ENCODE data around the gene SEMA7A. TPM values are rescaled to one million over a fixed set of nuclear protein-coding genes. Genes with fewer than 3 reads are reported as not detected.
A peak's percentile ranks its signal among the peaks of the same experiment; 100 is the strongest.
"Not testable (repeated sequence)": the region's sequence is repeated elsewhere in the genome, so short reads cannot be mapped to it uniquely, and the experiment has no call there.

The SEMA7A gene
- total RNA-seq, 2 donors from 2014 or later, result 1.2 to 4.9 TPM

DNA sequence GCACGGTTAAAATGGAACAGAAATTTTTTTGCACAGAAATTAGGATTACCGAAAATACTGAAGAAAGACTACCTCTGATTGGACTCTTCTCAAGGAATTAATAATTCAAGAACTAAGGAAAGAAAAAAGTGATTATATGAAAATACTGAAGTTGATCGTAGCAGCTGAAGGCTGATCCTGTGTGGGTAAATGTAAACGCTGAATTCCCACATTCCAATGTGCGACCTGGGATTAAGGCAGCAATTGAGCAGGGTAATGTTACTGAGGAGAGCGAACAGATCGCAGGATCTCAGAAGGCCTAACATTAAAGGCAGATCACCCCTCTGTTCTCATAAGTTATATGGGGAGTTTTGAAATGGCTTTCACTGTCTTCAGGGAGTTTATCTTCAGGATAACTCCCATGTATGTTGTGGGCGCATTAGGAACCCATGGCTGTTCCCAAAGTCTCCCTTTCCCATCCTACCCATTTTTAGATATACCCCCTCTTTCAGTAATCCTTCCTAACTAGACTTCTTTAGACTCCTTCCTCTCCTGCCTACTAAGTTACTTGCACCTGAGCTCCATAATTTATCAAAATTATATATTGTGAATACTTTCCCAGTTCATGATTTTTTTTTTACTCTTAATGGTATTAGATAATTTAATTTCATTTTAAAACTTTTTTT is 28.2 kb upstream of the SEMA7A start:
- Histone ChIP-seq H3K36me3 (peaks cover 4% of the 10 kb centered on the region), H3K4me3 (peak overlapping the region; percentile 80), H3K4me1 (ENCODE audit: control insufficient read depth in 1 of 2, low read depth in 2 of 2) (peaks cover 10 to 20% of the 10 kb centered on the region in 2 donors), H3K9me3 (no peaks in the 10 kb centered on the region), H3K27ac (peak overlapping the region; percentile 59 to 73), H3K27me3 (replicated peaks; ENCODE audit: insufficient read depth) (no peaks in the 10 kb centered on the region)
- no peak for DNase-seq (ENCODE audit: low spot score)
- TF ChIP-seq, protein P1, sequence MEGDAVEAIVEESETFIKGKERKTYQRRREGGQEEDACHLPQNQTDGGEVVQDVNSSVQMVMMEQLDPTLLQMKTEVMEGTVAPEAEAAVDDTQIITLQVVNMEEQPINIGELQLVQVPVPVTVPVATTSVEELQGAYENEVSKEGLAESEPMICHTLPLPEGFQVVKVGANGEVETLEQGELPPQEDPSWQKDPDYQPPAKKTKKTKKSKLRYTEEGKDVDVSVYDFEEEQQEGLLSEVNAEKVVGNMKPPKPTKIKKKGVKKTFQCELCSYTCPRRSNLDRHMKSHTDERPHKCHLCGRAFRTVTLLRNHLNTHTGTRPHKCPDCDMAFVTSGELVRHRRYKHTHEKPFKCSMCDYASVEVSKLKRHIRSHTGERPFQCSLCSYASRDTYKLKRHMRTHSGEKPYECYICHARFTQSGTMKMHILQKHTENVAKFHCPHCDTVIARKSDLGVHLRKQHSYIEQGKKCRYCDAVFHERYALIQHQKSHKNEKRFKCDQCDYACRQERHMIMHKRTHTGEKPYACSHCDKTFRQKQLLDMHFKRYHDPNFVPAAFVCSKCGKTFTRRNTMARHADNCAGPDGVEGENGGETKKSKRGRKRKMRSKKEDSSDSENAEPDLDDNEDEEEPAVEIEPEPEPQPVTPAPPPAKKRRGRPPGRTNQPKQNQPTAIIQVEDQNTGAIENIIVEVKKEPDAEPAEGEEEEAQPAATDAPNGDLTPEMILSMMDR (IDR thresholded peaks at IDR 0.05), result no peak
- no peak for ATAC-seq (ENCODE audit: insufficient number of reproducible peaks, low FRiP score, low read depth)

DNA sequence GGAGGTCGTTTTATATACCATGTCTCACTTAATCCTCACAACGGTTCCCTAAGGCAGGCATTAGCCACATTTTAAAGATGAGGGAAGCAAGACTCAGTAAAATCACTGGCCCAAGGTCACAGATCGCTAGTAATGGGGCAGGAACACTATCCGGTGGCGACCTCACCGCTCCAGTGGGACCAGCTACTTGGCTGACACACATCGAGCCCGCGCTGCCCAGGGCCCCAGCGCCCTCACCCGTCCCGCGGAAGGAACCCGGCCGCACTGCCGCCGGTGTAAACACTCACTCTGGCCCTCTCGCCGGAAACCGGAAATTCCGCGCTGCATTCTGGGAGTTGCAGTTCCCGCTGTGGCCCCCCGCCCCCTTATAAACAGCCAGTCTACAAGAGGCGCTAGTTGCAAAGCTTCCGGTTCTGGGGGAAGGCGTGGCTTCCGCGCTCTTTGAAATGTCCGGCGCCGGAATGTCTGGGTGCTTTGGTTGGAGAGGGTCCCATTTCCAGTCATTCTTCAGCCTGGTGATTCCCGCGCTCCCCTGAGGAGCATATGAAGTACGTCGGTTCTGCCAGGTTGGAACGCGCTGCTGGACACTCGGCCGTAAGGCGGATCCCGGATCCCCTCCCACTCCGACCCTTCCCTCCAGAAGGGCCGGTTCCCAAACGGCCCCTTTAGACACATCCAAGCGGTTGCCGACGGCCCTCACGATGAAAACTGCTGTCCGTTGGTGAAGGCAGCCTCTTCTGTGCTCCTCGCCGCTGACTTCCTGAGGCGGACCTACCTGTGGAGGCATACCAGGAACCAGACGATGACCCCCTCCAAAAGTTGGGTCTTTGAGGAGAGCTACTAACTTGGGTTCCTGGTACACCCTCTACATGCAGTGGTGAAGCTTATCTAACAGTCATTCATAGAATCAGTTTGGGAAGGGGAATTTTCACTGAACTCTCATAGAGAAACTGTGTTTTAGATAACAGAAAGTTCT is 27.4 kb upstream of the SEMA7A start, which contains the start of gene UBL7:
Gene UBL7, minus strand, starts transcription at position 290 of the 976 bp plus-strand sequence. CDS start 2,293 bp downstream, outside the sequence.
- Histone ChIP-seq H3K36me3 (peaks cover 4% of the 10 kb centered on the region), H3K27me3 (replicated peaks; ENCODE audit: insufficient read depth) (no peaks in the 10 kb centered on the region), H3K27ac (peak within 1 kb of the TSS; percentile 59 to 73), H3K4me1 (ENCODE audit: control insufficient read depth in 1 of 2, low read depth in 2 of 2) (peaks cover 10 to 20% of the 10 kb centered on the region in 2 donors), H3K9me3 (no peaks in the 10 kb centered on the region), H3K4me3 (peak within 1 kb of the TSS; percentile 80)
- DNase-seq (ENCODE audit: low spot score) (peak; percentile 94), ATAC-seq (ENCODE audit: insufficient number of reproducible peaks, low FRiP score, low read depth) (peak; percentile 99)
- TF ChIP-seq, protein P1 (IDR thresholded peaks at IDR 0.05), result no peak

DNA sequence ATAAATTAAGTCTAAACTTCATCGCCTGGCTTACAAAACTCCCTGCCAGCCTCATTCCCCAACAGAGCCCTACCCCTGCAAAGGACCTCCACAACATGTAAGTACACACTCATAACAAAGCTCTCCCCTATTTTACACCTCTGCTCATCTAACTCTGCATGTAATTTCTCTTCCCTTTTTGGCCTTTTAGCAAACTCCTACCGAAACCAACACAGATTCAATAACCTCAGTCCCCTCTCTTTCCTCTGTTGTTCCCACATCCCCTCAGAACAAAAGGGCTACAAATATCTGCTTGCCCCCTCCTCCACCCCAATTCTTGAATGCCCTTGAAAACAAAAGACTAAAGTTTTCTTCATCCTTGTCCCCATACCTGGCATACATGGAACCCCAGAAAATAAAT is 26.5 kb upstream of the SEMA7A start:
- TF ChIP-seq, protein P1 (IDR thresholded peaks at IDR 0.05), result no peak
- peak overlapping the region; percentile 80 for H3K4me3 ChIP-seq
- H3K27ac ChIP-seq, result peak overlapping the region; percentile 52 to 73
- H3K36me3 ChIP-seq, result peaks cover 8% of the 10 kb centered on the region
- ATAC-seq (ENCODE audit: insufficient number of reproducible peaks, low FRiP score, low read depth) (no peak), DNase-seq (ENCODE audit: low spot score) (no peak)
- no peaks in the 10 kb centered on the region for H3K9me3 ChIP-seq
- peaks cover 10 to 20% of the 10 kb centered on the region in 2 donors for H3K4me1 ChIP-seq (ENCODE audit: control insufficient read depth in 1 of 2, low read depth in 2 of 2)
- H3K27me3 ChIP-seq (replicated peaks; ENCODE audit: insufficient read depth), result no peaks in the 10 kb centered on the region

- H3K4me1 ChIP-seq (ENCODE audit: control insufficient read depth in 1 of 2, low read depth in 2 of 2), result peaks cover 10 to 20% of the 10 kb centered on the region in 2 donors
Observed at GRCh38 chr15:74459798-74460197, 26.0 kb upstream of the SEMA7A start.

DNA sequence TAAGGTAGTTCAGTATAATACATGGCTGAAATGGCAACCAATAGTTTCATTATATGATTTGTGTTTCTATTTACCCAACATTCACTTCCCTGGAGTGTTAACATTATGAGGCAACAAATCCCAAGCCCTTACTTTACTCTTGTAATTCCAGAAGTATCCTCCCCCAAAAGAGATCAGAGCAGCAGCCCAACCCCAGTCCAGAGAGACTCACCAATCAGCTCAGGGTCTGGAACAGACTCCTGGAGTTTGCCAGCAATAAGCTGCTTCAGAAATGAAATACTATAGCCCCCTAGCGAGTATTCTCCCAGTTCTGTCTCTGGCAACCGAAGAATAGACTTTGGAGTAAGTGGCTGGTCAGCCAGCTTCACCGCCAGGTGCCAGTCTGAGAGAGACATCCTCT is 24.7 kb upstream of the SEMA7A start:
- peaks cover 10 to 20% of the 10 kb centered on the region in 2 donors for H3K4me1 ChIP-seq (ENCODE audit: control insufficient read depth in 1 of 2, low read depth in 2 of 2)
- DNase-seq (ENCODE audit: low spot score) (no peak), ATAC-seq (ENCODE audit: insufficient number of reproducible peaks, low FRiP score, low read depth) (no peak)
- H3K9me3 ChIP-seq, result no peaks in the 10 kb centered on the region
- H3K36me3 ChIP-seq, result peaks cover 14% of the 10 kb centered on the region
- no peak overlapping the region for H3K4me3 ChIP-seq
- H3K27ac ChIP-seq, result no peak overlapping the region
- TF ChIP-seq, protein P1 (IDR thresholded peaks at IDR 0.05), result no peak
- no peaks in the 10 kb centered on the region for H3K27me3 ChIP-seq (replicated peaks; ENCODE audit: insufficient read depth)

More at GRCh38 chr15:74459798-74460197, 26.0 kb upstream of the SEMA7A start:
- DNase-seq (ENCODE audit: low spot score); H3K4me3 ChIP-seq; ATAC-seq (ENCODE audit: insufficient number of reproducible peaks, low FRiP score, low read depth); H3K9me3 ChIP-seq; H3K27me3 ChIP-seq (replicated peaks; ENCODE audit: insufficient read depth); H3K36me3 ChIP-seq; H3K27ac ChIP-seq: not testable (repeated sequence)

DNA sequence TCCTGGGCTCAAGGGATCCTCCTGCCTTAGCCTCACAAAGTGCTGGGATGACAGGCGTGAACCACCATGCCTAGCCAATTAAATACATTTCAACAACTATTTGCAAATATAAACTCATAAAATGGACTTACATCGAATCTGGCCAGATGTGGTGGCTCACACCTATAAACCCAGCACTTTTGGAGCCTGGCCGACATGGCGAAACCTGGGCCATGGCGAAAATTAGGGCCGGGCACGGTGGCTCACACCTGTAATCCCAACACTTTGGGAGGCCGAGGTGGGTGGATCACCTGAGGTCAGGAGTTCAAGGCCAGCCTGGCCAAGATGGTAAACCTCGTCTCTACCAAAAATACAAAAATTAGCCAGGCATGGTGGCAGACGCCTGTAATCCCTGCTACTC is 23.3 kb upstream of the SEMA7A start:
- H3K27ac ChIP-seq; ATAC-seq (ENCODE audit: insufficient number of reproducible peaks, low FRiP score, low read depth); H3K4me3 ChIP-seq; H3K9me3 ChIP-seq; H3K27me3 ChIP-seq (replicated peaks; ENCODE audit: insufficient read depth); DNase-seq (ENCODE audit: low spot score): not testable (repeated sequence)
- H3K4me1 ChIP-seq (ENCODE audit: control insufficient read depth in 1 of 2, low read depth in 2 of 2), result peaks cover 8 to 15% of the 10 kb centered on the region in 2 donors
- H3K36me3 ChIP-seq, result peaks cover 25% of the 10 kb centered on the region
